ENCODE measurements around the gene HIF3A.

The HIF3A gene

DNA sequence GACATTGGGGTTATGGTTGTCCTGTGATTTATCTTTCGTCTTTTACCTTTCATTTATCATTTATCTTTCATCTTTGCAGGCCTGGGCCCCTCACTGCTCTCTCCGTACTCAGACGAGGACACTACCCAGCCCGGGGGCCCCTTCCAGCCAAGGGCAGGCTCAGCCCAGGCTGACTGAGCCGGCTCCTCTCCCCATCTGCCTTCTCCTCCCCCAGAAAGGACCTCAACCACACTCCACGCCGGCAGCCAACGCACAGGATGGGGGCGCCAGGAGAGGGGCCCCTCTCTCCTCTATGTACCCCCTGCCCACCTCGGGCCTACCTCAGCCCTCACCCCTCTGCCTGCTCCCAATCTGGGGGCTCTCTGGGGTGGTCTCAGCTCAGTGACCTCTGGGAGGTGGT lies 42.6 kb downstream of the HIF3A start:
- Histone ChIP-seq H3F3A (ENCODE audit: low read depth) (no peaks in the 10 kb centered on the region), H3K36me3 (ENCODE audit: insufficient read depth, low read length) (no peaks in the 10 kb centered on the region), H3K27me3 (ENCODE audit: insufficient read depth, low read length, poor library complexity, severe bottlenecking) (no peaks in the 10 kb centered on the region), H3K9ac (ENCODE audit: low read depth, low read length, poor library complexity, severe bottlenecking) (no peak overlapping the region), H4K20me1 (ENCODE audit: insufficient read depth, low read length, poor library complexity, severe bottlenecking) (no peaks in the 10 kb centered on the region), H2AFZ (ENCODE audit: low read length) (no peak overlapping the region), H3K9me3 (ENCODE audit: insufficient read depth, low read depth, low read length) (no peaks in the 10 kb centered on the region), H3K4me3 (ENCODE audit: low read length, poor library complexity, severe bottlenecking) (no peak overlapping the region), H3K9me2 (replicated peaks; ENCODE audit: low read depth, low read length) (no peaks in the 10 kb centered on the region), H3K4me1 (ENCODE audit: insufficient read depth, low read length, poor library complexity, severe bottlenecking) (no peaks in the 10 kb centered on the region), H3K79me2 (ENCODE audit: insufficient read depth, low read length) (no peaks in the 10 kb centered on the region), H3K4me2 (ENCODE audit: low read depth, low read length, poor library complexity, severe bottlenecking) (no peak overlapping the region)
- TF ChIP-seq EZH2phosphoT487 (IDR thresholded peaks at IDR 0.05; ENCODE audit: borderline replicate concordance): no peak
- TF ChIP-seq, protein P1, sequence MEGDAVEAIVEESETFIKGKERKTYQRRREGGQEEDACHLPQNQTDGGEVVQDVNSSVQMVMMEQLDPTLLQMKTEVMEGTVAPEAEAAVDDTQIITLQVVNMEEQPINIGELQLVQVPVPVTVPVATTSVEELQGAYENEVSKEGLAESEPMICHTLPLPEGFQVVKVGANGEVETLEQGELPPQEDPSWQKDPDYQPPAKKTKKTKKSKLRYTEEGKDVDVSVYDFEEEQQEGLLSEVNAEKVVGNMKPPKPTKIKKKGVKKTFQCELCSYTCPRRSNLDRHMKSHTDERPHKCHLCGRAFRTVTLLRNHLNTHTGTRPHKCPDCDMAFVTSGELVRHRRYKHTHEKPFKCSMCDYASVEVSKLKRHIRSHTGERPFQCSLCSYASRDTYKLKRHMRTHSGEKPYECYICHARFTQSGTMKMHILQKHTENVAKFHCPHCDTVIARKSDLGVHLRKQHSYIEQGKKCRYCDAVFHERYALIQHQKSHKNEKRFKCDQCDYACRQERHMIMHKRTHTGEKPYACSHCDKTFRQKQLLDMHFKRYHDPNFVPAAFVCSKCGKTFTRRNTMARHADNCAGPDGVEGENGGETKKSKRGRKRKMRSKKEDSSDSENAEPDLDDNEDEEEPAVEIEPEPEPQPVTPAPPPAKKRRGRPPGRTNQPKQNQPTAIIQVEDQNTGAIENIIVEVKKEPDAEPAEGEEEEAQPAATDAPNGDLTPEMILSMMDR (conservative IDR thresholded peaks at IDR 0.05; ENCODE audit: low read length): no peak

DNA sequence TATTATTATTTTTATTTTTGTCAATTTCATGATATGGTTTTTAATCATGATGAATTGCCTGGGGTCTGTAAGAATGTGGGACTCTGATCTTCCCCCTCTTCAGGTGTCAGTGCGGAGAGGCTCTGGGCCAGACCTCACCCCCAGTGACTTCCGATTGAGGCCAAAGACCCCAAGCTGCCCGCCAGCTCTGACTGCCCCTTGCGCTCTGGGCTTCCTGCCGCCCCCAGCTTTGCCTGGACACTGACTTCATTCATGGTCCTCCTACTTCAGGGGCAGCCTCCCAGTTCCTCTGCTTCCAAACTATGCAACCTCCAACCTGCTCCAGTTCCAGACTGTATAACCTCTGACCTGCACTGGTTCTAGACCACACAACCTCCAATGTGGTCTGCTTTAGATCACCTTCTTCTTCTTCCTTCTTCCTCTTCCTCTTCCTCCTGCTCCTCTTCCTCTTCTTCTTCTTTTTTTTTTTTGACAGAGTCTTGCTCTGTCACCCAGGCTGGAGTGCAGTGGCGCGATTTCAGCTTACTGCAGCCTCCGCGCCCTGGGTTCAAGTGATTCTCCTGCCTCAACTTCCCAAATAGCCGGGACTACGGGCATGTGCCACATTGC lies 43.3 kb downstream of the HIF3A start:
- H3K36me3 ChIP-seq (ENCODE audit: insufficient read depth, low read length): no peaks in the 10 kb centered on the region
- no peaks in the 10 kb centered on the region for H3K4me1 ChIP-seq (ENCODE audit: insufficient read depth, low read length, poor library complexity, severe bottlenecking)
- H2AFZ ChIP-seq (ENCODE audit: low read length): no peak overlapping the region
- H3F3A ChIP-seq (ENCODE audit: low read depth): no peaks in the 10 kb centered on the region
- no peak overlapping the region for H3K4me3 ChIP-seq (ENCODE audit: low read length, poor library complexity, severe bottlenecking)
- TF ChIP-seq EZH2phosphoT487 (IDR thresholded peaks at IDR 0.05; ENCODE audit: borderline replicate concordance): no peak
- TF ChIP-seq, protein P1 (conservative IDR thresholded peaks at IDR 0.05; ENCODE audit: low read length): no peak
- H3K9me3 ChIP-seq (ENCODE audit: insufficient read depth, low read depth, low read length): no peaks in the 10 kb centered on the region
- no peaks in the 10 kb centered on the region for H4K20me1 ChIP-seq (ENCODE audit: insufficient read depth, low read length, poor library complexity, severe bottlenecking)
- no peak overlapping the region for H3K9ac ChIP-seq (ENCODE audit: low read depth, low read length, poor library complexity, severe bottlenecking)
- no peak overlapping the region for H3K4me2 ChIP-seq (ENCODE audit: low read depth, low read length, poor library complexity, severe bottlenecking)
- no peaks in the 10 kb centered on the region for H3K79me2 ChIP-seq (ENCODE audit: insufficient read depth, low read length)
- H3K27me3 ChIP-seq (ENCODE audit: insufficient read depth, low read length, poor library complexity, severe bottlenecking): no peaks in the 10 kb centered on the region
- no peaks in the 10 kb centered on the region for H3K9me2 ChIP-seq (replicated peaks; ENCODE audit: low read depth, low read length)

DNA sequence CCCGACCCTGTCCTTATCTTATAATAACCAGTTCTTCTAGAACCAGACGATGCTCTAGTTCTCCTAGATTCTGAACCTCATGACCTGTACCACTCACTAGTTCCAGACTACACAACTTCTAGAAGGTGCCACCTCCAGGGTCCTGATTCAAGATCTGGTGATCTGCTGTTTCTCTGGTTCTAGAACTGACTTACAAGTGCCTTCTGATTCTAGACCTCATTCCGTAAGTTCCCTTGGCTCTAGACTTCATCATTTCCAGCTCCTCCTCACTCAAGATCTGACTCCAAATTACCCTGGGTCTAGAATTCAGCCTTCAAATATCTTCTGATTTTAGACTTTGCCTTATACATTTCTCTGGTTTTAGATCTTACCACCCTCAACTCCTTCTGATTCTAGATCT lies 45.1 kb downstream of the HIF3A start:
- Histone ChIP-seq H3K9me2 (replicated peaks; ENCODE audit: low read depth, low read length) (no peaks in the 10 kb centered on the region), H3K4me2 (ENCODE audit: low read depth, low read length, poor library complexity, severe bottlenecking) (no peak overlapping the region), H3K4me3 (ENCODE audit: low read length, poor library complexity, severe bottlenecking) (no peak overlapping the region), H3K27me3 (ENCODE audit: insufficient read depth, low read length, poor library complexity, severe bottlenecking) (no peaks in the 10 kb centered on the region), H3F3A (ENCODE audit: low read depth) (no peaks in the 10 kb centered on the region), H3K79me2 (ENCODE audit: insufficient read depth, low read length) (peaks cover under 1% of the 10 kb centered on the region; the same call in 1 of the 2 replicates), H4K20me1 (ENCODE audit: insufficient read depth, low read length, poor library complexity, severe bottlenecking) (no peaks in the 10 kb centered on the region), H3K4me1 (ENCODE audit: insufficient read depth, low read length, poor library complexity, severe bottlenecking) (peaks cover 5% of the 10 kb centered on the region), H3K36me3 (ENCODE audit: insufficient read depth, low read length) (peaks cover under 1% of the 10 kb centered on the region; the same call in 1 of the 2 replicates), H3K9ac (ENCODE audit: low read depth, low read length, poor library complexity, severe bottlenecking) (no peak overlapping the region), H2AFZ (ENCODE audit: low read length) (no peak overlapping the region), H3K9me3 (ENCODE audit: insufficient read depth, low read depth, low read length) (no peaks in the 10 kb centered on the region)
- TF ChIP-seq EZH2phosphoT487 (IDR thresholded peaks at IDR 0.05; ENCODE audit: borderline replicate concordance): no peak
- TF ChIP-seq, protein P1 (conservative IDR thresholded peaks at IDR 0.05; ENCODE audit: low read length): no peak
